Prostate gland (tissue), 2 donors: ENCODE data around the gene ALDH3A2. TPM values are rescaled to one million over a fixed set of nuclear protein-coding genes. Genes with fewer than 3 reads are reported as not detected.
"Not testable (repeated sequence)": the region's sequence is repeated elsewhere in the genome, so short reads cannot be mapped to it uniquely, and the experiment has no call there.

Experiments
- DNase-seq: peaks from one replicate; pipeline ENCODE4 v3.0.0-alpha.2; 2019; ENCODE audit warnings: low spot score
- H3K27ac ChIP-seq, 2 donors: fragments of 200-600 bp; sonication (generic); 2 replicates each; pipeline ENCODE4 v1.5.1; 2017 to 2019
- H3K27me3 ChIP-seq: fragments of 200-600 bp; sonication (generic); replicated peaks from 2 replicates; pipeline ENCODE4 v1.5.1; 2019; ENCODE audit not compliant: insufficient read depth
- H3K36me3 ChIP-seq, 2 donors: fragments of 200-600 bp; sonication (generic); 1 replicate in 1 of 2; 2 replicates in 1 of 2; pipeline versions ENCODE4 v1.5.1 to v1.8.1; 2017 to 2019
- H3K4me1 ChIP-seq: fragments of 200-600 bp; sonication (generic); replicated peaks from 2 replicates; pipeline ENCODE4 v1.5.1; 2019
- H3K4me3 ChIP-seq, 2 donors: fragments of 200-600 bp; sonication (generic); 2 replicates each; pipeline ENCODE4 v1.5.1; 2017 to 2019
- H3K9me3 ChIP-seq: fragments of 200-600 bp; sonication (generic); 2 replicates; pipeline ENCODE4 v1.5.1; 2017
- POLR2A ChIP-seq: fragments of 450-650 bp; IDR thresholded peaks from one replicate; pipeline ENCODE4 v1.6.1; 2016; ENCODE audit warnings: antibody characterized with exemption, mild to moderate bottlenecking
- POLR2AphosphoS5 ChIP-seq: sonication (generic); formaldehyde crosslinking; IDR thresholded peaks from one replicate; pipeline ENCODE4 v1.6.1; 2017; ENCODE audit warnings: antibody characterized with exemption
- WGBS: methylation state at CpG from one replicate; pipeline ENCODE4 v1.1.5; 2018; 5-methylcytosine and 5-hydroxymethylcytosine counted together
- intact Hi-C: fragments of 100-400 bp; cut with DNase I; formaldehyde crosslinking; loops from one replicate; pipeline ENCODE4 v1.14.2; 2022
- total RNA-seq, 2 donors: library from RNA; depleted of rRNA; stranded (reverse); fragments of >200 nt; gene quantifications; one replicate each; pipeline ENCODE4 v1.1.0, GENCODE V29; 2016
- TF ChIP-seq, protein P1 (sequence below), 4 experiments: fragments of 200-600 bp in 2 of 4; fragments of 450-650 bp in 2 of 4; sonication (generic) in 2 of 4; IDR thresholded peaks; 1 replicate in 3 of 4; 2 replicates in 1 of 4; pipeline ENCODE4 v1.5.1; 2016 to 2019; ENCODE audit warnings: antibody characterized with exemption in 4 of 4, mild to moderate bottlenecking in 2 of 4, moderate library complexity in 2 of 4

Gene ALDH3A2
- total RNA-seq, 2 donors from 2014 or later: 202 to 357 TPM

DNA sequence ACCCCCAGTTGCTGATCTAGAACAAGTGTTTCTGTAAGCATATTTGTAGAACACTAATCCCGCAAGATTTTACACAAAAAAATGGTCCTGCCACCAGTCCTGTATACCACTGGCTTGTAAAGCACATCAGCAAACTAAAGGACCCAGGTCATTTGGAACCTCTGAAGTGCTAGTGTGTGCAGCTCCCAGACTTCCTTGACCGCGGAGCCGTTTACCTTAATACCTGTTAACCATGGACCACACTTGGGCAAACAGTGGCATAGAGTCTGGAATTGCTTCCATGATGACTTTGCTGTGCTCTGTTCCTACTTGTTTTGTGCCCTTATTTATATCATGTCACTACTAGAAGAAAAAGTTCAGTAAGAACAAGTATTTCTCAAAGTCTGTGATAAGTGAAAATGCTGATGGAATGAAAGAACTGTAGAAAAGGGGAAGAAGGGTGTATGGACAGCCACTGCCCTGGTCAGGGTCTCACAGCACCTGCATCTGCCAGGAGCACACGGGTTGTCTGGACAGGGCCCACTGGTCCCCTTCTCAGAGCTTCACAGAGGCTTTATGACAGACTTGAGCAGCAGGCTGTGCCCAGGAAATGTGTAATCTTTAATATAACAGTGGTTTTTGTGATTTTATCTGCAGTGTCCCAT, 29.3 kb downstream of the ALDH3A2 start:
- intact Hi-C loops: no loop called here
- H3K27ac ChIP-seq: no peak overlapping the region
- DNase-seq: no peak
- WGBS: 90% methylated on average over 5 of the region's 5 CpGs
- H3K36me3 ChIP-seq: peaks cover 0 to 2% of the 10 kb centered on the region in 2 donors
- TF ChIP-seq POLR2AphosphoS5 (no peak), POLR2A (no peak)
- TF ChIP-seq, protein P1, sequence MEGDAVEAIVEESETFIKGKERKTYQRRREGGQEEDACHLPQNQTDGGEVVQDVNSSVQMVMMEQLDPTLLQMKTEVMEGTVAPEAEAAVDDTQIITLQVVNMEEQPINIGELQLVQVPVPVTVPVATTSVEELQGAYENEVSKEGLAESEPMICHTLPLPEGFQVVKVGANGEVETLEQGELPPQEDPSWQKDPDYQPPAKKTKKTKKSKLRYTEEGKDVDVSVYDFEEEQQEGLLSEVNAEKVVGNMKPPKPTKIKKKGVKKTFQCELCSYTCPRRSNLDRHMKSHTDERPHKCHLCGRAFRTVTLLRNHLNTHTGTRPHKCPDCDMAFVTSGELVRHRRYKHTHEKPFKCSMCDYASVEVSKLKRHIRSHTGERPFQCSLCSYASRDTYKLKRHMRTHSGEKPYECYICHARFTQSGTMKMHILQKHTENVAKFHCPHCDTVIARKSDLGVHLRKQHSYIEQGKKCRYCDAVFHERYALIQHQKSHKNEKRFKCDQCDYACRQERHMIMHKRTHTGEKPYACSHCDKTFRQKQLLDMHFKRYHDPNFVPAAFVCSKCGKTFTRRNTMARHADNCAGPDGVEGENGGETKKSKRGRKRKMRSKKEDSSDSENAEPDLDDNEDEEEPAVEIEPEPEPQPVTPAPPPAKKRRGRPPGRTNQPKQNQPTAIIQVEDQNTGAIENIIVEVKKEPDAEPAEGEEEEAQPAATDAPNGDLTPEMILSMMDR (IDR thresholded peaks at IDR 0.05): no peak
- no peaks in the 10 kb centered on the region for H3K9me3 ChIP-seq
- H3K4me3 ChIP-seq: no peak overlapping the region
- no peaks in the 10 kb centered on the region for H3K27me3 ChIP-seq
- no peaks in the 10 kb centered on the region for H3K4me1 ChIP-seq

GRCh38 chr17:19678581-19679453, 30.3 kb downstream of the ALDH3A2 start:
- TF ChIP-seq, protein P1 (IDR thresholded peaks at IDR 0.05): no peak
- no peak for TF ChIP-seq POLR2AphosphoS5
- TF ChIP-seq POLR2A: no peak
- no peak for DNase-seq
- Histone ChIP-seq H3K36me3 (peaks cover 0 to 2% of the 10 kb centered on the region in 2 donors), H3K27ac (no peak overlapping the region), H3K4me1 (no peaks in the 10 kb centered on the region), H3K9me3 (no peaks in the 10 kb centered on the region), H3K4me3 (no peak overlapping the region), H3K27me3 (no peaks in the 10 kb centered on the region)
- intact Hi-C loops: no loop called here
- WGBS: 82% methylated on average over 18 of the region's 18 CpGs

DNA sequence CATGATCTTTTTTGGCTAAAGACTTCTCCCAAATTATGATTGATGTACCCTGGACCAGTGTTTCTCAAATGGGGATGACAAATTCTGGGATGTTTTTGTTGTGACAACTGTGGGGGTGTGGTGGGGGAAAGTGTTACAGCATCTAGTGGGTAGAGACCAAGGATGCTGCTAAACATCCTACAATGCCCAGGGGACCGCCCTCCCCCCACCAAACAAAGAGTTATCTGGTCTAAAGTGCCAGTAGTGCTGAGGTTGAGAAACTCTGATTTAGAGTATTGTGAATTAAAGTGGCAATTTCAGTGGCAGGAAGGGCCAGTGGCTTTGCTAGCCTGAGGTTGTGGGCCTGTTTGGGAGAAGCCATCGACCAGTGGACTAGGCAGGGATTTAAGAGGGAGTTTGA, 34.6 kb downstream of the ALDH3A2 start:
- H3K27ac ChIP-seq: no peak overlapping the region

DNA sequence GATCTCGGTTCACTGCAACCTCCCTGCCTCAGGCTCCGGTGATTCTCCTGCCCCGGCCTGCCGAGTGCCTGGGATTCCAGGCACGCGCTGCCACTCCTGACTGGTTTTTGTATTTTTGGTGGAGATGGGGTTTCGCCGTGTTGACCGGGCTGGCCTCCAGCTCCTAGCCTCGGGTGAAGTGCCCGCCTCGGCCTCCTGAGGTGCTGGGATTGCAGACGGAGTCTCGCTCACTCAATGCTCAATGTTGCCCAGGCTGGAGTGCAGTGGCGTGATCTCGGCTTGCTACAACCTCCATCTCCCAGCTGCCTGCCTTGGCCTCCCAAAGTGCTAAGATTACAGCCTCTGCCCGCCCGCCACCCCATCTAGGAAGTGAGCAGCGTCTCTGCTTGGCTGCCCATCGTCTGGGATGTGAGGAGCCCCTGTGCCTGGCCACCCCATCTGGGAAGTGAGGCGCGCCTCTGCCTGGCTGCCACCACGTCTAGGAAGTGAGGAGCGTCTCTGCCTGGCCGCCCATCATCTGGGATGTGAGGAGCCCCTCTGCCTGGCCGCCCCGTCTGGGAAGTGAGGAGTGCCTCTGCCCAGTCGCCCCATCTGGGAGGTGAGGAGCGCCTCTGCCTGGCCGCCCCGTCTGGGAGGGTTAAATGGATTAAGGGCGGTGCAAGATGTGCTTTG, 36.5 kb downstream of the ALDH3A2 start:
- intact Hi-C loops, H3K9me3 ChIP-seq, H3K36me3 ChIP-seq, H3K4me1 ChIP-seq, H3K27me3 ChIP-seq, H3K4me3 ChIP-seq, DNase-seq, H3K27ac ChIP-seq: not testable (repeated sequence)
- WGBS: 93% methylated on average over 24 of the region's 32 CpGs

More for the DNA sequence above, 34.6 kb downstream of the ALDH3A2 start:
- WGBS: 97% methylated on average over 2 of the region's 2 CpGs
- no peak for DNase-seq
- H3K36me3 ChIP-seq: peaks cover 0 to 2% of the 10 kb centered on the region in 2 donors
- intact Hi-C loops: no loop called here
- H3K4me3 ChIP-seq: no peak overlapping the region
- TF ChIP-seq POLR2A: no peak
- TF ChIP-seq, protein P1 (IDR thresholded peaks at IDR 0.05): no peak
- no peaks in the 10 kb centered on the region for H3K27me3 ChIP-seq
- no peaks in the 10 kb centered on the region for H3K4me1 ChIP-seq
- H3K9me3 ChIP-seq: no peaks in the 10 kb centered on the region

GRCh38 chr17:19686400-19687090, 38.0 kb downstream of the ALDH3A2 start:
- intact Hi-C loops: no loop called here
- Histone ChIP-seq H3K9me3 (no peaks in the 10 kb centered on the region), H3K36me3 (no peaks in the 10 kb centered on the region), H3K4me3 (no peak overlapping the region), H3K27me3 (no peaks in the 10 kb centered on the region), H3K4me1 (no peaks in the 10 kb centered on the region), H3K27ac (no peak overlapping the region)
- no peak for DNase-seq
- no peak for TF ChIP-seq POLR2AphosphoS5
- TF ChIP-seq POLR2A: no peak
- TF ChIP-seq, protein P1 (IDR thresholded peaks at IDR 0.05): no peak
- 93% methylated on average over 2 of the region's 2 CpGs for WGBS
